GM18505 (cell line): ENCODE measurements around the gene SH3BGR.

Experiments used
- ATAC-seq: cut with Tn5 transposase; IDR thresholded peaks from one replicate; pipeline ENCODE4 v1.9.1; 2021; ENCODE audit not compliant: unreplicated experiment
- POLR2A ChIP-seq: IDR thresholded peaks from 4 replicates; pipeline ENCODE4 v1.6.1; 2011; ENCODE audit warnings: borderline replicate concordance; ENCODE audit not compliant: insufficient read depth, insufficient read length; ENCODE audit errors: extremely low read depth

SH3BGR gene

DNA sequence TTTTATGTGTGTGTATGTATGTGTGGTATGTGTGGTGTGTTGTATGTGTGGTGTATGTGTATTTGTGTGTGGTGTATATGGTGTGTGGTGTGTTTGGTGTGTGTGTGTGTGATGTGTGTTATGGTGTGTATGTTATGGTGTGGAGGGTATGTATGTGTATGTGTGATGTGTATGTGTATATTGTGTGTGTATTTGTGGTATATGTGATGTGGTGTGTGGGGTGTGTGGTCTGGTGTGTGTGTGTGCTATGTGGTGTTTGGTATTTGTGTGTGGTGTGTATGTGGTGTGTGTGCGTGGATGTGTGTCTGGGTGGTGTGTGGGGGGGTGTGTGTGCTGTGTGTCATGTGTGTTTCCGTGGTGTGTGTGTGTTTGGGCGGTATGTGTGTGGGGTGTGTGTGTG lies 59.3 kb downstream of the SH3BGR start:
- TF ChIP-seq POLR2A: no peak
- ATAC-seq: no peak

DNA sequence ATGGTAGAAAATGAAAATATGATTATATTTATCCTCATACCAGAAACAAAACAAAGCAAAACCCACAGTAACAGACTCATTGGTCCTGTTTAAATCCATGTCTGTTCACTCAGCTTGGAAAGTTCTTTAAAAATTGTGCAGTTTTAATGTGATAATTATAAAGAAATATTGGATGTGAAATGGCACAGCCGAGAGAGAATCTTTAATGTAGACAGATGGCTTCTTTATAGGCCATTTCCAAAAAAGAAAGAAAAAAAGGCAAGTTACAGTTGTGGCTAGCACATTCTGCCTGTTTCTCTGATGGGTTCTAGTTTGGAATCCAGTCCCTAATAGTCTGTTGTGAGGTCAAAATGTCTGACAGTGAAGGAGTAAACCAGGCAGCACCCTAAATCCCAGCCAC lies 62.0 kb downstream of the SH3BGR start:
- no peak for TF ChIP-seq POLR2A
- ATAC-seq: no peak

DNA sequence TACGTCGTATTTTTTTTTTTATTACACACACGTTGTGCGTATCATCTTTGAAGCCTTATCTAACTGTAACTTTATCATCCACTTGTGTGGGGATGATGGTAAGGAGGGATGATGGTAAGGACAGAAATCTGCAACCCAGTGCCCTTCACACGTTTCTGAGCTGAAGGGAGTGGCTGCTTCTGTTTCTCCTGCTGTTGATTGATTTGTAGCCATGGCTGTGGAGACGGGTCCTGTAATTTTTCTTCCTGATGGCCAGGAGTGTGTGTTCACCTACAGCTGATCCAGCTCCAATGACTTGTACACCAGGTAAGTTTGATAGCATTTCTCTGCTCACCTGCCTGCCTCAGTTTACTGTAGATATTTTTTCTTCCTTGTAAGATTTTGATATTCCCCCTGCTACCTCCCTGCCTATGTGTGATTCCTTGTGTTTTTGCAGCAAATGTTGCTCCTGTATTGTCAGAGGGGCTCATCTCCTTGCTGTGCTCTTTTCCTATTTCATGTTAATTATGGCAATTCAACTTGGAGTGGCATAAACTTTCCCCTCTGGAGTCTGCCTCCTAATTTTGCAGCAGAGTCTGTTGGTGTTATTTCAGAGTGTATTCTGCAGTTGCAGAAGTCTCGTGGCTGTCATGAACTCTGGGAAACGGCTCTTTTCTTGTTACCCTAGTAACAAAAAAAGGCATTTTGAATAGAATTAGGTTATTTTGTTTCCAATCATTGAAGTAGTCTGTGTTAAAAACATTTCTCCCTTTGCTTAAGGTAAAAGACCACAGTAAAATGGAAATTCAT lies 64.1 kb downstream of the SH3BGR start:
- no peak for ATAC-seq
- no peak for TF ChIP-seq POLR2A

DNA sequence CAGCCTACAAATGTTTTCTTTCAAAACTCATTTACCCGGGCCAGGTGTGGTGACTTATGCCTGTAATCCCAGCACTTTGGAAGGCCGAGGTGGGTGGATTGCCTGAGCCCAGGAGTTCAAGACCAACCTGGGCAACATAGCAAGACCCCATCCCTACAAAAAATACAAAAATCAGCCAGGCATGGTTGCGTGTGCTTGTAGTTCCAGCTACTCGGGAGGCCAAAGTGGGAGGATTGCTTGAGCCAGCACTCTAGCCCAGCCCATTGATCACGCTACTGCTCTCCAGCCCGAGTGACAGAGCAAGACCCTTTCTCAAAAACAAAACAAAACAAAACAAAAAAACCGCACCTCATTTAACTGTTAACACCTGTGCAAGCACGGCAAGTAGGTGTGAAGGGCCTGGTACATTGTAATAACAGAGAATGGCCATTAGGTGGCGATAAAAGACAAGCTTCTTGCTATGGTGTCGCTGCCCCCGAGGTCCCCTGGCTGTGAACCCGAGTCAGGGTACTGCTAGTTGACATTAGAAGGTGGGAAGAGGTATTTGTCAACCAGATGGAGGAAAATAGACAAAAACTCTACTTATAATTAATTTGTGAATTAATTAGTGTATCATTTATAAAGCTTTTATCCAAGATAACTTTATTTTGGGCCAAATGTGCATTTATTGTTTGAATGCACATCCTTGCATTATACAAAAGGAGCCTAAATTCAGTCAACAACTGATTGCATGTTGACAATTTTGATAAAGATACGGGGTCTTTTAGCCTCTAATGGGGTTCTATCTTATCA lies 66.5 kb downstream of the SH3BGR start:
- ATAC-seq: peak; percentile 68
- no peak for TF ChIP-seq POLR2A

DNA sequence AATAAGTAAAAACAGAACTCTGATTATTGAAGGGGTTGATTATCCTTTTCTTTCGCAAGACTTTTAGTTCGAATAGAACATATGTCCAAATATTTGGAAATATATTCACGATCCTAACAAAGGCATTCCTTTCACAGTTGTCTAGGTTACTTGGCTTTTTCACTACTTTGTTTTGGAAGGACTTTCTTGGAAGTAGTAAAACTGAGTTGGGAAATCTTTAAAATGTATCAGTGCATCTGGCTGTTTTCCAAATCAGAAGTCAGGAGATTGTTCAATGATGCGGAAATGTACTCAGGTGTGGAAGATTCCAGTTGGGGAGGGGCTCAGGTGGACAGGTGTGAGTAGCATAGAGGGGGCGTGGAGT lies 67.1 kb downstream of the SH3BGR start:
- no peak for TF ChIP-seq POLR2A
- ATAC-seq: no peak

DNA sequence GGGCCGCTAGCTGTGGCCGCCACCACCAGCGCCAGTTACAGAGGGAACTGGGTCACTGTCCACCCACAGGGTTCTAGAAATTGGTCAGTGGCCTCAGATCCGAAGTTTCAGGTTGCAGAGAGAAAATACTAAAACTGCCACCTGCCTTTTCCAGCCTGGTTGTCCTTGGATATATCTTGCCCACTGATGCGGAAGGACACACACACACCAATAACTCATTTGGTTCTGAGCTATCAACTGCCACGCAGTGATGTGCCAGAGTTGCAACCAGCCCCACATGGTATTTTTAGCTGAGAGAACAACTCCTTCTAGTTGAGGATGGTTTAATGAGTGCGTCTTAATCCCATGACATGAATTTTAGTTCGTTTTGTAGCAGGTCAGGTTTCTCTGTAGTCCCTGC lies 68.1 kb downstream of the SH3BGR start:
- ATAC-seq: no peak
- no peak for TF ChIP-seq POLR2A

DNA sequence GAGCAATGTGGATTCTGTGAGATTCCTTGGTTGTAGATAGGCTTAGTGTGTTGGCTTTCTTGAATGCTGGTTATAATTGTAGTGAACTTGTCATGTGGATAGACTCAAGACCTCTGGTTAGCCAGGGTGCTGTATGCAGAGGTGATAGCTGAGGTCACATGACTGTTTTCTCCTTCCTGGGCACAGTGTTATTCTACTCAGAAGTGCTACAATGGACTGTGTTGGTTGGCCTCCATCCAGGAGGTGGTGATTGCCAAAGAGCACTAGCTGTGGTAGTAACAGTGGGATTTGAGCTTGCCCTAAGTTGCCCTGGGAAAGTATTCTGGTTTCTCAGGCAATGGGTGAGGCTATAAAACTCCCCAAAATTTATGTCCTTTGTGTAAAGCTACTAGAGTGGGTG lies 71.6 kb downstream of the SH3BGR start:
- no peak for ATAC-seq

DNA sequence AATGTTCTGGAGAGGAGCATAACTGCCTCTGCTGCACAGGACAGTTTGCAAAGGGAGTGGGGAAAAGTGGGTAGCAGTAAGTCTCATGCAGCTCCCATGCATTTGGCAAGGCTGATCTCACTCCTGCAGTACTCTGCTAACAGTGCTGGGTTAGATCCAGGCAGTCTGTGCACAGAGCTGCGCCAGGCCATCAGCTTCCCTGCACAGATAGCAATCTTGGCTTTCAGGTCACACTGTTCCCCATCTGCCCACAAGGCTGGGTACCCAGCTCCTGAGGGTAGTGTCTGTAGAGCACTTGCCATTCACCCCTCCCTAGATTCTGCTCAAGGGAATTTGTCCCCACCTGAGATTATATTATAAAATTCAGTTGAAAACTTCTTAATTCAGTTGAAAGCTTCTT lies 72.1 kb downstream of the SH3BGR start:
- no peak for ATAC-seq
- no peak for TF ChIP-seq POLR2A

More for the DNA sequence above, 71.6 kb downstream of the SH3BGR start:
- no peak for TF ChIP-seq POLR2A

DNA sequence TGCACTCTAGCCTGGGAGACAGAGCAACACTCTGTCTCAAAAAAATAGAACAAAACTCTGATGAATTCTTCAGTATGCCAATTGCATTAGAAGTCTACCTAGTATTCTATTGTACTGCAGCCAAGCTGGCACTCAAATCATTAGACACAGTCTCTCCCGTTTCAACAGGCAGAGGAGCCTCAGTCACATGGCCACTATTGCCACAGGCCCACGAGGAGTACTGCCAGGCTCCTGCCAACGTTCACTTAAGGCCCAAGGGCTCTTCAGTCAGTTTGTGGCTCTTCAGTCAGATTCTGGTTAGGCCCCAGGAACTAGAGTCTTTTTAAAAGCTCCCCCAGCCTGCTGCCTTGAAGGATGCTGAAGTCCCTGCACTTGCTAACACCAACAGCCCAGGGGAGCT lies 73.4 kb downstream of the SH3BGR start:
- no peak for ATAC-seq
- TF ChIP-seq POLR2A: no peak

DNA sequence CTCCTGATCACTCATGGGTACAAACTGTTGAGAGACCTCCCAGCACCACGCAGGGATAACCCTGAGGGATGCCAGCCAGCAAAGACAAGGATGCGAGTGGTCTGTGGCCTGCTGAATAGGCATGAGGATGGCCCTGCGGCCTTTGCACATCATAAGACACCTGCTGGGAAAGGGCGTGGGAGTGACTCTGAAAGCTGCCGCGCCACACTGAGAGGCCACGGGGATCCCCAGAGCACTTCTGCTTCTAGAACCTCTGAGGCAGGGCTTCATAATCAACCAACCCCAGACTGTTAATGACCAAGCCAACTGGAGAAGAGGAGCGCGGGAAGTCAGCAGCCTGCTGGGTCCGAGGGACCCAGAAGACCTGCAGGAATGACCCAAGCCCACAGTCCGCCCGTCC lies 73.8 kb downstream of the SH3BGR start:
- no peak for TF ChIP-seq POLR2A
- ATAC-seq: no peak

DNA sequence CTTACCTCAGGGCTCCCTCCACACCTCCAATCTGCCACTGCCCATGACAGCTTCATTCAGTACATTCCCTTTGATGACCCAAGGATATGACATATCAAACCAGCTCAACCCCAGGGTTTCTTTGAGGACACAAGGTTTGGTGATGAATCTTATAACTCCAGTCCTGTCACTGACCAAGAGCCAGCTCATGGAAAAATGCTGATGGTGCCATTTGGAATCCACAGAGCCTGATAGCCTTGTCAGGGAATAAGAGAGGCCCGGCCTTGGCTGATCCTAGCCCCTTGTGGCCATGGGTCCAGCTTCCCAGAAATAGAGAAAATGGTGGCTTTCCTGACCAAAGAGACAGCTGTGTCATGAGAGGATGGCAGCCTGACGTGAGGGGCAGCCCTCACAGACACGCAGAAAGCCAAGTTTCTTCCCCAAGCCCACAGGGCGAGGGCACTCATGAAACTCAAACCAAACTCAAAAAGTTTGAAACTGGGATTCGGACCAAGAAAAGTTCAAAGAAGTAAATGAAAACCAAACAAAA lies 75.4 kb downstream of the SH3BGR start:
- no peak for TF ChIP-seq POLR2A
- ATAC-seq: no peak

DNA sequence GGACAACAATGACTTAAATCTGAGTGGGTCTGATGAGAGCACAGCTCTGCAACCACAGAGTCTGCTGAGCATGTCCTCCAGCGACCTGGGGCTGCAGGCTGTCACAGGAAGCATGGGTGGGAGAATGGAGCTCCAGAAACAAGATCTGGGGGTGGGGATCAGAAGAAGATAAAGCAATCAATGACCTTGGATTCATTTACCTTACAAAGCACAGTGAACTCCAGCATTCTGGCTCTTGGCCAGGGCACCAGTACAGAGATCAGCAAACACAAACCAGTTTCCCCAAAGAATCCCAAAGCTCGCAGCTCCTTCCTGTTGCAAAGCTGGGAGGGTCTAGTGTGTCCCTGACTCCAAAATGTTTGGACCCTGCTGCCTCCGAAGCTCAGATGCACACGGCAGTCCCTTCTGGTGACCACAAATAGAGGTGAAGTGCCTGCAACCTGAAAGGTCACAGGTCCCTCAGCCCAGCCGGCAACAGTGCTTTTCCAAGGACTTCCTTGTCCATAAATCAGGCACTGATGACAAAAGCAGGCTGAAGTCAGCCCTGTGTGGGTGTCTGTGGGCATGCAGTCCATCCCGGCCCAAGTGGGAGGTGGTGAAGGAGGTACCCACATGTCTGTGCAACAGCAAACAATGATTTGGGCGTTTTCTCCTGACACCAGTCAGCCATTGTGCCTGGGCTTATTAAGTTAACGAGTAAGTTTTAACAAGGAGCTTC lies 76.1 kb downstream of the SH3BGR start:
- TF ChIP-seq POLR2A: no peak
- no peak for ATAC-seq

DNA sequence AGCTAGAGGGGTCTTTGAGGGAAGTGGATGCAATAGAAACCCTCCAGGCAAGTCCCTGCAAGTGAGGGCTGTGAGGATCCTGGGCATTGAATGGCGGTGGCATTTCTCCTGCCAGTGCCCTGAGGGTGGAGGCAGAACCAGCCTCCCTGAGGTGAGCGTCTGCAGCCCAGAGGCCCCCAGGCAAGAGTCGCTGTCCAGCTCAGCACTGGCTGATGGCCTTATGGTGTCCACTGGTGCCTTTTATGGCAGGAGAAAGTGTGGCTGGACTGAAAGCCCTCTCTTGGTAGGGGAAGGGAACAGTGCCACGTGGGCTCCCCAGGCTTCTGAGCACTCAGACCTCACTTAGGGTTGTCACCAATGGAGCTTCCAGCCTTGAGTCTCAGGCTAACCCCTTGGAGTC lies 77.3 kb downstream of the SH3BGR start:
- TF ChIP-seq POLR2A: no peak
- ATAC-seq: no peak
